HepG2 (cell line): ENCODE data around the gene BCL6. TPM values are rescaled to one million over a fixed set of nuclear protein-coding genes. Genes with fewer than 3 reads are reported as not detected.

Experiments
- ATAC-seq: fragments of 200-7000 bp; cut with Tn5 transposase; 3 replicates; pipeline ENCODE4 v1.9.1; 2020; ENCODE audit warnings: mild to moderate bottlenecking, moderate library complexity
- BruUV-seq: library from RNA; stranded (reverse); fragments of 400-500 nt; replicated peaks from 2 replicates; lab custom pipeline; 2021; lab: Mats Ljungman, UMichigan
- CTCF ChIA-PET: fragments of 300-600 bp; formaldehyde crosslinking; extraction: SDS; loops from one replicate; lab custom pipeline; 2021; ENCODE audit warnings: low total read pairs, inconsistent platforms, low intra/inter-chr PET ratio; lab: Yijun Ruan, JAX
- POLR2A ChIA-PET: fragments of 350-600 bp; sonication (Branson Sonifier 250); formaldehyde crosslinking; loops from one replicate; lab custom pipeline; 2020; ENCODE audit warnings: antibody characterized with exemption, inconsistent platforms; lab: Yijun Ruan, JAX
- DNase-seq: peaks from one replicate; pipeline ENCODE4 v3.0.0-alpha.2; 2015; ENCODE audit warnings: low spot score
- FAIRE-seq: peaks from 3 replicates; lab custom pipeline; 2011; peaks lifted over from hg19 to GRCh38; lab: Jason Lieb, UNC
- H2AFZ ChIP-seq: one replicate; pipeline ENCODE4 v1.6.1; 2011; ENCODE audit warnings: low read length, inconsistent platforms
- H3K27ac ChIP-seq: fragments of 300-600 bp; 3 replicates; pipeline ENCODE4 v1.8.0; 2011; ENCODE audit warnings: mixed run types, mild to moderate bottlenecking, mixed read lengths, low read length, inconsistent platforms; ENCODE audit not compliant: insufficient read depth; ENCODE audit errors: extremely low read length
- H3K27me3 ChIP-seq, 2 experiments: fragments of 200-600 bp in 1 of 2; 2 replicates in 1 of 2; 3 replicates in 1 of 2; pipeline versions ENCODE4 v1.6.0 to v1.8.0; 2011; ENCODE audit warnings: low read length in 2 of 2, mild to moderate bottlenecking in 2 of 2, moderate library complexity in 2 of 2, inconsistent platforms in 1 of 2; ENCODE audit not compliant: insufficient read depth in 2 of 2, control insufficient read depth in 1 of 2
- H3K36me3 ChIP-seq, 2 experiments: fragments of 200-600 bp in 1 of 2; replicated peaks in 1 of 2; 2 replicates in 1 of 2; 3 replicates in 1 of 2; pipeline versions ENCODE4 v1.5.1 to v1.8.0; 2011; ENCODE audit warnings: low read length in 2 of 2, inconsistent platforms in 1 of 2; ENCODE audit not compliant: insufficient read depth in 2 of 2, control insufficient read depth in 1 of 2
- H3K4me1 ChIP-seq: 2 replicates; pipeline ENCODE4 v1.5.1; 2012; ENCODE audit warnings: low read length, inconsistent platforms; ENCODE audit not compliant: insufficient read depth
- H3K4me2 ChIP-seq: 2 replicates; pipeline ENCODE4 v1.6.0; 2011; ENCODE audit warnings: low read depth, low read length, inconsistent platforms
- H3K4me3 ChIP-seq, 3 experiments: fragments of 200-600 bp in 1 of 3; sonication (generic), shearing (Covaris generic) in 1 of 3; replicated peaks in 1 of 3; 2 replicates each; pipeline ENCODE4 v1.5.1; 2011 to 2016; ENCODE audit warnings: low read length in 3 of 3, inconsistent platforms in 2 of 3, low read depth in 2 of 3, mild to moderate bottlenecking in 2 of 3, control low read depth in 1 of 3, mixed read lengths in 1 of 3; ENCODE audit not compliant: insufficient read depth in 1 of 3
- H3K79me2 ChIP-seq: one replicate; pipeline ENCODE4 v1.6.1; 2011; ENCODE audit warnings: low read length, inconsistent platforms; ENCODE audit not compliant: insufficient read depth
- H3K9ac ChIP-seq: 2 replicates; pipeline ENCODE4 v1.6.0; 2011; ENCODE audit warnings: mild to moderate bottlenecking, low read depth, low read length, inconsistent platforms; ENCODE audit not compliant: insufficient read depth
- H3K9me3 ChIP-seq: 2 replicates; pipeline ENCODE4 v1.5.1; 2012; ENCODE audit warnings: mild to moderate bottlenecking, low read length
- H4K20me1 ChIP-seq: 2 replicates; pipeline ENCODE4 v1.6.0; 2011; ENCODE audit warnings: inconsistent platforms, mild to moderate bottlenecking, low read length, moderate library complexity; ENCODE audit not compliant: insufficient read depth
- CEBPG ChIP-seq: IDR thresholded peaks from 2 replicates; pipeline ENCODE4 v1.6.1; 2016
- JARID2 ChIP-seq: sonication (generic); formaldehyde crosslinking; IDR thresholded peaks from 2 replicates; pipeline ENCODE4 v1.8.1; 2023; ENCODE audit warnings: missing genetic modification reagents, inconsistent platforms; ENCODE audit not compliant: insufficient replicate concordance
- PRDM15 ChIP-seq: sonication (generic); formaldehyde crosslinking; IDR thresholded peaks from 2 replicates; pipeline ENCODE4 v1.4.0; 2020; ENCODE audit warnings: missing genetic modification reagents
- RELA ChIP-seq: sonication (generic); formaldehyde crosslinking; IDR thresholded peaks from 2 replicates; pipeline ENCODE4 v1.4.0; 2020; ENCODE audit warnings: missing genetic modification reagents
- SP1 ChIP-seq, 2 experiments: fragments of 450-650 bp in 1 of 2; sonication (generic) in 1 of 2; formaldehyde crosslinking in 1 of 2; IDR thresholded peaks; 2 replicates each; pipeline versions ENCODE4 v1.4.0 to v1.6.1; 2016 to 2020; ENCODE audit warnings: missing genetic modification reagents in 1 of 2
- TAF1 ChIP-seq: sonication (generic); formaldehyde crosslinking; IDR thresholded peaks from 2 replicates; pipeline ENCODE4 v1.4.0; 2020; ENCODE audit warnings: missing genetic modification reagents
- TEAD2 ChIP-seq: sonication (generic); formaldehyde crosslinking; IDR thresholded peaks from 2 replicates; pipeline ENCODE4 v1.9.0; 2021; ENCODE audit warnings: missing genetic modification reagents
- ZFP41 ChIP-seq: sonication (generic); formaldehyde crosslinking; IDR thresholded peaks from 2 replicates; pipeline ENCODE4 v1.4.0; 2020; ENCODE audit warnings: mild to moderate bottlenecking, missing genetic modification reagents, borderline replicate concordance
- ZNF329 ChIP-seq: sonication (generic); formaldehyde crosslinking; IDR thresholded peaks from 2 replicates; pipeline ENCODE4 v1.9.0; 2021; ENCODE audit warnings: low read depth, mild to moderate bottlenecking, missing genetic modification reagents
- ZNF572 ChIP-seq: sonication (generic); formaldehyde crosslinking; IDR thresholded peaks from 2 replicates; pipeline ENCODE4 v1.5.1; 2020; ENCODE audit warnings: mild to moderate bottlenecking, missing genetic modification reagents
- ZNF576 ChIP-seq: sonication (generic); formaldehyde crosslinking; IDR thresholded peaks from 2 replicates; pipeline ENCODE4 v1.4.0; 2020; ENCODE audit warnings: mild to moderate bottlenecking, missing genetic modification reagents
- WGBS: methylation state at CpG from one replicate; pipeline ENCODE4 v1.1.6; 2017; ENCODE audit warnings: low lambda C conversion rate; 5-methylcytosine and 5-hydroxymethylcytosine counted together
- in situ Hi-C: cut with HindIII; loops from 2 replicates; pipeline ENCODE4 v1.10.0; 2017; ENCODE audit warnings: low pct_unique_long_range_greater_than_20kb; ENCODE audit not compliant: extremely low pct_ligation_motif_present
- intact Hi-C: fragments of 100-400 bp; cut with micrococcal nuclease; formaldehyde crosslinking; loops from one replicate; pipeline ENCODE4 v1.10.0; 2022; ENCODE audit not compliant: unreplicated experiment
- polyA plus RNA-seq, 8 experiments: library from polyadenylated mRNA; depleted of rRNA in 3 of 8; stranded (reverse) in 7 of 8; unstranded in 1 of 8; fragments of >200 nt; fragmentation: Illumina TruSeq in 4 of 8; extraction: Trizol in 4 of 8; gene quantifications; 2 replicates each; pipeline versions ENCODE4 v1.2.1 to v1.2.3, GENCODE V29; 2011 to 2016; ENCODE audit warnings: low read depth in 4 of 8, missing spikeins in 1 of 8, mixed read lengths in 1 of 8; ENCODE audit not compliant: insufficient read depth in 1 of 8
- total RNA-seq, 5 experiments: library from RNA; depleted of rRNA; stranded (reverse); fragments of >200 nt; fragmentation: Illumina TruSeq; extraction: Trizol; gene quantifications; 2 replicates each; pipeline ENCODE4 v1.2.3, GENCODE V29; 2016; ENCODE audit warnings: low read depth in 1 of 5
- TF ChIP-seq, protein P1 (sequence below): sonication (generic); formaldehyde crosslinking; IDR thresholded peaks from 2 replicates; pipeline ENCODE4 v1.8.0; 2022; ENCODE audit warnings: missing genetic modification reagents, low read depth, mild to moderate bottlenecking, borderline replicate concordance

Gene BCL6
- total and polyA plus RNA-seq, 2 of the 13 experiments (the other 11 are each of a cell fraction or from before 2014, with no cell fraction given): 21.2 to 53.7 TPM

DNA sequence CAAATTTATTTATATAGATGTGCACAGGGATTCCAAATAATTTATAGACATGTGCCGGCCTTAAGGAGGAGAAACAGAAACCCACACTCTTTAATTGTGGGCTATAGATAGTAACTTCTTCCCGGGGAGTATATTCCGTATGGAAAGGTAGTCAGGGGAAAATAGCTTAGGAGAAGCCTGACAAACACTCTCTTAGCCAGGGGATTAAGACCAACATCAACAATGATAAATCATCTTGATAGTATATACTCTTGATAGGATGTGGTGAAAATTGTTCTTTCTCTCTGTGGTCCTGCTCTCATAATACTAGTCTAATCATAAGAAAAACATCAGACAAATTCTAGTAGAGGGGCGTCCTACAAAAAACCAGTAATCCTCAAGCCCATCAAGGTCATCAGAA lies 8.2 kb upstream of the BCL6 start:
- ChIA-PET CTCF (no interaction called here), POLR2A (no interaction called here)
- in situ Hi-C loops: no loop called here
- Histone ChIP-seq H3K4me3 (no peak overlapping the region), H3K36me3 (no peaks in the 10 kb centered on the region)
- TF ChIP-seq ZNF329 (CRISPR knock-in tag) (no peak), JARID2 (CRISPR knock-in tag) (no peak), SP1 (IDR thresholded peaks at IDR 0.05) (no peak), SP1 (CRISPR knock-in tag; IDR thresholded peaks at IDR 0.05) (no peak), TAF1 (CRISPR knock-in tag) (no peak), ZFP41 (CRISPR knock-in tag) (no peak), ZNF576 (CRISPR knock-in tag) (no peak), CEBPG (CRISPR knock-in tag) (no peak)
- TF ChIP-seq, all 625 proteins: peak for 0
- Histone ChIP-seq H3K9me3 (no peaks in the 10 kb centered on the region), H3K4me2 (no peak overlapping the region), H4K20me1 (no peaks in the 10 kb centered on the region), H3K4me1 (peaks cover 51% of the 10 kb centered on the region), H3K79me2 (no peaks in the 10 kb centered on the region), H3K27ac (no peak overlapping the region), H3K27me3 (no peaks in the 10 kb centered on the region), H2AFZ (no peak overlapping the region), H3K9ac (no peak overlapping the region)
- FAIRE-seq (no peak), DNase-seq (no peak), ATAC-seq (no peak)
- intact Hi-C loops: loop anchor here (10.0 kb wide), 1 partner anchor 131 kb away; no protein-coding TSS in a partner anchor
- no TSS peak for BruUV-seq
- WGBS: 100% methylated on average over 4 of the region's 4 CpGs

DNA sequence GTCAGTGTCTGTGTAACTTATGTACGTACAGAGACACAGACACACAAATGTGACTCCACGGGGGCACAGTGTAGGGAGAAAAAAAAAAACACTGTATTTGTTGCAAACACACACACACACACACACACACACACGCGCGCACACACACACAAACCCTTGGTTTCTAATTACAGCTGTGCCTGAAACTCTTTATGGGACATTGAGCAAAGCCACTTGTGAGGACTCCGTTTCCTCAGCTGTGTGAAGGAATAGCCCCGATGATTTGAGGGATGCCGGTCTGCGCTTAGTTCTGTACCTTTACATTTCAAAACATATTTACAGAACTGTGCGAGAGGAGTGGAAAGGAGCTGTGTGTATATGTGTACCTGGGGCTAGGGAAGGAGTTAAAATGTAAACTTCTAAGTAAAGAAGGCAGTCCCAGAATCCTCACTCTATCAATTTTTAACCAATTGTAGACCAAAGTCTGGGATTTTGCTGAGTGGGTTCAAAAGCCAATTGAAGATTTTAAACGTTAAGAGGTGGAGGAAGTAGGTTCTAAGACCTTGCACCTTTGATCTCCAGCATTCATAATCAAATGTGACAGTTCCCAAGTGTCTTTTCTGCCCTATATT lies 5.3 kb upstream of the BCL6 start:
- ChIA-PET POLR2A (interaction anchor here (0.6 to 3.1 kb wide), 29 partner anchors 9 to 996 kb away, joined by 3 to 43 read pairs (median 4); no protein-coding TSS in a partner anchor), CTCF (no interaction called here)
- Histone ChIP-seq H2AFZ (no peak overlapping the region), H3K27ac (peak overlapping the region; percentile 94), H3K79me2 (peaks cover 14% of the 10 kb centered on the region), H3K36me3 (no peaks in the 10 kb centered on the region), H3K4me3 (peak overlapping the region; percentile 38 to 61 (median 47)), H4K20me1 (no peaks in the 10 kb centered on the region), H3K9ac (peak overlapping the region; percentile 74), H3K4me1 (peaks cover 51% of the 10 kb centered on the region), H3K9me3 (no peaks in the 10 kb centered on the region), H3K27me3 (no peaks in the 10 kb centered on the region; a peak in 1 of 5 replicates), H3K4me2 (peak overlapping the region; percentile 93)
- intact Hi-C loops (loop anchor here (1.0 to 10.0 kb wide), 4 partner anchors 60 to 286 kb away; no protein-coding TSS in a partner anchor), in situ Hi-C loops (no loop called here)
- DNase-seq (peak; percentile 80), FAIRE-seq (peak; percentile 72), ATAC-seq (peak; percentile 90)
- 0% methylated on average over 11 of the region's 11 CpGs for WGBS
- BruUV-seq: no TSS peak
- TF ChIP-seq RELA (CRISPR knock-in tag) (no peak), ZNF572 (CRISPR knock-in tag) (no peak), TEAD2 (CRISPR knock-in tag) (no peak), PRDM15 (CRISPR knock-in tag) (peak; percentile 20; the same call in 1 of the 2 replicates)
- TF ChIP-seq, protein P1, sequence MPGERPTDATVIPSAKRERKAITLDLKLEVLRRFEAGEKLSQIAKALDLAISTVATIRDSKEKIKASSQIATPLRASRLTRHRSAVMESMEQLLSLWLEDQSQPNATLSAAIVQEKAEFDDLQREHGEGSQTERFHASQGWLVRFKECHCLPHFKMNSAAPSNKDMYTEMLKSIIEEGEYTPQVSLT: no peak
